ENCODE results near the gene LRMDA.

LRMDA gene

GRCh38 chr10:75542084-75542483 lies 110.7 kb downstream of the LRMDA start:
- no peak for DNase-seq (ENCODE audit: low read depth)

GRCh38 chr10:75542906-75543305 lies 111.5 kb downstream of the LRMDA start:
- no peak for DNase-seq (ENCODE audit: low read depth)

GRCh38 chr10:75544386-75544785 lies 113.0 kb downstream of the LRMDA start:
- no peak for DNase-seq (ENCODE audit: low read depth)

GRCh38 chr10:75544993-75545706 lies 113.7 kb downstream of the LRMDA start:
- no peak for DNase-seq (ENCODE audit: low read depth)

- no peak for DNase-seq (ENCODE audit: low read depth)
These were observed 114.6 kb downstream of the LRMDA start for GRCh38 chr10:75546004-75546403.

GRCh38 chr10:75547391-75548298 lies 116.2 kb downstream of the LRMDA start:
- DNase-seq (ENCODE audit: low read depth): no peak

- no peak for DNase-seq (ENCODE audit: low read depth)
These were observed 116.9 kb downstream of the LRMDA start for GRCh38 chr10:75548356-75548755.

- no peak for DNase-seq (ENCODE audit: low read depth)
These were observed 118.8 kb downstream of the LRMDA start for GRCh38 chr10:75550191-75550590.

- no peak for DNase-seq (ENCODE audit: low read depth)
These were observed 120.7 kb downstream of the LRMDA start for GRCh38 chr10:75552171-75552570.

- no peak for DNase-seq (ENCODE audit: low read depth)
These were observed 122.1 kb downstream of the LRMDA start for GRCh38 chr10:75553550-75553949.

- no peak for DNase-seq (ENCODE audit: low read depth)
These were observed 123.9 kb downstream of the LRMDA start for GRCh38 chr10:75555323-75555722.

- no peak for DNase-seq (ENCODE audit: low read depth)
These were observed 124.9 kb downstream of the LRMDA start for GRCh38 chr10:75556320-75556719.

- no peak for DNase-seq (ENCODE audit: low read depth)
These were observed 134.1 kb downstream of the LRMDA start for GRCh38 chr10:75565286-75566251.

GRCh38 chr10:75568450-75569130 lies 137.2 kb downstream of the LRMDA start:
- no peak for DNase-seq (ENCODE audit: low read depth)

- DNase-seq (ENCODE audit: low read depth): no peak
These were observed 138.1 kb downstream of the LRMDA start for GRCh38 chr10:75569506-75569905.

- DNase-seq (ENCODE audit: low read depth): no peak
These were observed 141.1 kb downstream of the LRMDA start for GRCh38 chr10:75572478-75572877.

- DNase-seq (ENCODE audit: low read depth): no peak
These were observed 144.5 kb downstream of the LRMDA start for GRCh38 chr10:75575940-75576339.

- no peak for DNase-seq (ENCODE audit: low read depth)
These were observed 150.7 kb downstream of the LRMDA start for GRCh38 chr10:75582102-75582501.

- DNase-seq (ENCODE audit: low read depth): no peak
These were observed 153.9 kb downstream of the LRMDA start for GRCh38 chr10:75585294-75585693.

GRCh38 chr10:75586814-75587213 lies 155.4 kb downstream of the LRMDA start:
- no peak for DNase-seq (ENCODE audit: low read depth)

- DNase-seq (ENCODE audit: low read depth): no peak
These were observed 156.6 kb downstream of the LRMDA start for GRCh38 chr10:75588031-75588430.
